Hematopoietic multipotent progenitor cell treated with erythropoietin and hydrocortisone succinate and interleukin-3 and kit ligand, for 6 days (in vitro differentiated cells): Measurements from ENCODE around the gene NDUFB7.
"Not testable (repeated sequence)": the region's sequence is repeated elsewhere in the genome, so short reads cannot be mapped to it uniquely, and the experiment has no call there.

Source experiments
- DNase-seq: peaks from one replicate; pipeline ENCODE4 v3.0.0-alpha.2; 2015

NDUFB7 gene

GRCh38 chr19:14570864-14571527, 870 bp downstream of the NDUFB7 start:
- no peak for DNase-seq

- no peak for DNase-seq
These were observed 4.8 kb downstream of the NDUFB7 start for GRCh38 chr19:14567079-14567478.

GRCh38 chr19:14566712-14567077, 5.2 kb downstream of the NDUFB7 start:
- DNase-seq, result no peak

- no peak for DNase-seq
These were observed 5.8 kb downstream of the NDUFB7 start for GRCh38 chr19:14565765-14566711.

GRCh38 chr19:14565298-14565679, 6.6 kb downstream of the NDUFB7 start:
- no peak for DNase-seq

- not testable (repeated sequence) for DNase-seq
These were observed 7.1 kb downstream of the NDUFB7 start for GRCh38 chr19:14564652-14565297.

GRCh38 chr19:14563989-14564651, 7.7 kb downstream of the NDUFB7 start:
- DNase-seq, result peak; percentile 91

- no peak for DNase-seq
These were observed 8.3 kb downstream of the NDUFB7 start for GRCh38 chr19:14563590-14563926.

GRCh38 chr19:14562660-14563589, 8.9 kb downstream of the NDUFB7 start:
- no peak for DNase-seq

GRCh38 chr19:14561847-14562351, 10.0 kb downstream of the NDUFB7 start:
- no peak for DNase-seq

- no peak for DNase-seq
These were observed 10.6 kb downstream of the NDUFB7 start for GRCh38 chr19:14561249-14561648.

- no peak for DNase-seq
These were observed 11.1 kb downstream of the NDUFB7 start for GRCh38 chr19:14560776-14561108.

- peak; percentile 66 for DNase-seq
These were observed 11.7 kb downstream of the NDUFB7 start for GRCh38 chr19:14559916-14560775.

- no peak for DNase-seq
These were observed 13.3 kb downstream of the NDUFB7 start for GRCh38 chr19:14558370-14559066.

GRCh38 chr19:14556662-14557188, 15.1 kb downstream of the NDUFB7 start:
- peak; percentile 89 for DNase-seq

GRCh38 chr19:14555918-14556661, 15.8 kb downstream of the NDUFB7 start:
- DNase-seq, result no peak

- no peak for DNase-seq
These were observed 17.5 kb downstream of the NDUFB7 start for GRCh38 chr19:14554382-14554812.

- no peak for DNase-seq
These were observed 18.0 kb downstream of the NDUFB7 start for GRCh38 chr19:14553939-14554243.
